Measurements from ENCODE around the gene PPM1L.

Gene PPM1L

GRCh38 chr3:160857476-160858119 is 101.6 kb downstream of the PPM1L start:
- no peak for DNase-seq

GRCh38 chr3:160860346-160860745 is 104.3 kb downstream of the PPM1L start:
- DNase-seq, result no peak

- DNase-seq, result no peak
Measured at GRCh38 chr3:160869825-160870224, 113.8 kb downstream of the PPM1L start.

- DNase-seq, result no peak
Measured at GRCh38 chr3:160870327-160870726, 114.3 kb downstream of the PPM1L start.

- DNase-seq, result no peak
Measured at GRCh38 chr3:160874736-160875135, 118.7 kb downstream of the PPM1L start.

- no peak for DNase-seq
Measured at GRCh38 chr3:160876643-160877042, 120.6 kb downstream of the PPM1L start.

- no peak for DNase-seq
Measured at GRCh38 chr3:160879859-160880258, 123.8 kb downstream of the PPM1L start.

- DNase-seq, result no peak
Measured at GRCh38 chr3:160883373-160883772, 127.3 kb downstream of the PPM1L start.

- no peak for DNase-seq
Measured at GRCh38 chr3:160885791-160886286, 129.8 kb downstream of the PPM1L start.

- no peak for DNase-seq
Measured at GRCh38 chr3:160886421-160886820, 130.4 kb downstream of the PPM1L start.

- no peak for DNase-seq
Measured at GRCh38 chr3:160893207-160893606, 137.2 kb downstream of the PPM1L start.

GRCh38 chr3:160904691-160905090 is 148.7 kb downstream of the PPM1L start:
- no peak for DNase-seq

- DNase-seq, result no peak
Measured at GRCh38 chr3:160906646-160907045, 150.6 kb downstream of the PPM1L start.

GRCh38 chr3:160909917-160910316 is 153.9 kb downstream of the PPM1L start:
- DNase-seq, result no peak

GRCh38 chr3:160911411-160911810 is 155.4 kb downstream of the PPM1L start:
- no peak for DNase-seq

GRCh38 chr3:160916472-160916871 is 160.4 kb downstream of the PPM1L start:
- no peak for DNase-seq

GRCh38 chr3:160919942-160920341 is 163.9 kb downstream of the PPM1L start:
- DNase-seq, result no peak

- DNase-seq, result no peak
Measured at GRCh38 chr3:160921020-160921635, 165.1 kb downstream of the PPM1L start.

GRCh38 chr3:160924776-160925175 is 168.7 kb downstream of the PPM1L start:
- DNase-seq, result no peak

GRCh38 chr3:160927620-160928019 is 171.6 kb downstream of the PPM1L start:
- DNase-seq, result no peak

GRCh38 chr3:160928183-160928726 is 172.2 kb downstream of the PPM1L start:
- no peak for DNase-seq

GRCh38 chr3:160929595-160929994 is 173.6 kb downstream of the PPM1L start:
- DNase-seq, result no peak

- DNase-seq, result no peak
Measured at GRCh38 chr3:160931474-160931873, 175.4 kb downstream of the PPM1L start.

GRCh38 chr3:160935413-160936095 is 179.5 kb downstream of the PPM1L start:
- DNase-seq, result no peak

Data from stimulated activated CD4-positive, alpha-beta T cell treated with anti-CD3 and anti-CD28 coated beads, Interleukin-1b, Interleukin-23, amount 100 ng/mL, for 48 hours (primary cell).